DLD1 (cell line): ENCODE results near the gene NKAPL.
"Not testable (repeated sequence)": the region's sequence is repeated elsewhere in the genome, so short reads cannot be mapped to it uniquely, and the experiment has no call there.

Experiments used
- in situ Hi-C: cut with HindIII; loops from 2 replicates; pipeline ENCODE4 v1.10.0; 2017; ENCODE audit warnings: low sequenced_read_pairs

Gene NKAPL

GRCh38 chr6:28295326-28295725, 36.2 kb downstream of the NKAPL start:
- in situ Hi-C loops: no loop called here

GRCh38 chr6:28296520-28297060, 37.5 kb downstream of the NKAPL start:
- in situ Hi-C loops: no loop called here

GRCh38 chr6:28303570-28303969, 44.5 kb downstream of the NKAPL start:
- in situ Hi-C loops: no loop called here

- in situ Hi-C loops: not testable (repeated sequence)
These were observed 47.3 kb downstream of the NKAPL start for GRCh38 chr6:28306363-28306762.
